ENCODE measurements around the gene PPP6R2.

PPP6R2 gene, protein sequence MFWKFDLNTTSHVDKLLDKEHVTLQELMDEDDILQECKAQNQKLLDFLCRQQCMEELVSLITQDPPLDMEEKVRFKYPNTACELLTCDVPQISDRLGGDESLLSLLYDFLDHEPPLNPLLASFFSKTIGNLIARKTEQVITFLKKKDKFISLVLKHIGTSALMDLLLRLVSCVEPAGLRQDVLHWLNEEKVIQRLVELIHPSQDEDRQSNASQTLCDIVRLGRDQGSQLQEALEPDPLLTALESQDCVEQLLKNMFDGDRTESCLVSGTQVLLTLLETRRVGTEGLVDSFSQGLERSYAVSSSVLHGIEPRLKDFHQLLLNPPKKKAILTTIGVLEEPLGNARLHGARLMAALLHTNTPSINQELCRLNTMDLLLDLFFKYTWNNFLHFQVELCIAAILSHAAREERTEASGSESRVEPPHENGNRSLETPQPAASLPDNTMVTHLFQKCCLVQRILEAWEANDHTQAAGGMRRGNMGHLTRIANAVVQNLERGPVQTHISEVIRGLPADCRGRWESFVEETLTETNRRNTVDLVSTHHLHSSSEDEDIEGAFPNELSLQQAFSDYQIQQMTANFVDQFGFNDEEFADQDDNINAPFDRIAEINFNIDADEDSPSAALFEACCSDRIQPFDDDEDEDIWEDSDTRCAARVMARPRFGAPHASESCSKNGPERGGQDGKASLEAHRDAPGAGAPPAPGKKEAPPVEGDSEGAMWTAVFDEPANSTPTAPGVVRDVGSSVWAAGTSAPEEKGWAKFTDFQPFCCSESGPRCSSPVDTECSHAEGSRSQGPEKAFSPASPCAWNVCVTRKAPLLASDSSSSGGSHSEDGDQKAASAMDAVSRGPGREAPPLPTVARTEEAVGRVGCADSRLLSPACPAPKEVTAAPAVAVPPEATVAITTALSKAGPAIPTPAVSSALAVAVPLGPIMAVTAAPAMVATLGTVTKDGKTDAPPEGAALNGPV
- 89.5 to 118 reads per million in 2 donors for total RNA-seq

- peak; percentile 79 to 89 (median 83) for DNase-seq
Measured at GRCh38 chr22:50342651-50343540, at the start of gene PPP6R2. Gene PPP6R2, plus strand, starts transcription at chr22:50343327. Its CDS starts 50,582 bp downstream, at chr22:50393909.

GRCh38 chr22:50293441-50294318, 49.4 kb upstream of the PPP6R2 start:
- DNase-seq = no peak

- DNase-seq = no peak
Measured at GRCh38 chr22:50294319-50294656, 48.8 kb upstream of the PPP6R2 start.

DNA sequence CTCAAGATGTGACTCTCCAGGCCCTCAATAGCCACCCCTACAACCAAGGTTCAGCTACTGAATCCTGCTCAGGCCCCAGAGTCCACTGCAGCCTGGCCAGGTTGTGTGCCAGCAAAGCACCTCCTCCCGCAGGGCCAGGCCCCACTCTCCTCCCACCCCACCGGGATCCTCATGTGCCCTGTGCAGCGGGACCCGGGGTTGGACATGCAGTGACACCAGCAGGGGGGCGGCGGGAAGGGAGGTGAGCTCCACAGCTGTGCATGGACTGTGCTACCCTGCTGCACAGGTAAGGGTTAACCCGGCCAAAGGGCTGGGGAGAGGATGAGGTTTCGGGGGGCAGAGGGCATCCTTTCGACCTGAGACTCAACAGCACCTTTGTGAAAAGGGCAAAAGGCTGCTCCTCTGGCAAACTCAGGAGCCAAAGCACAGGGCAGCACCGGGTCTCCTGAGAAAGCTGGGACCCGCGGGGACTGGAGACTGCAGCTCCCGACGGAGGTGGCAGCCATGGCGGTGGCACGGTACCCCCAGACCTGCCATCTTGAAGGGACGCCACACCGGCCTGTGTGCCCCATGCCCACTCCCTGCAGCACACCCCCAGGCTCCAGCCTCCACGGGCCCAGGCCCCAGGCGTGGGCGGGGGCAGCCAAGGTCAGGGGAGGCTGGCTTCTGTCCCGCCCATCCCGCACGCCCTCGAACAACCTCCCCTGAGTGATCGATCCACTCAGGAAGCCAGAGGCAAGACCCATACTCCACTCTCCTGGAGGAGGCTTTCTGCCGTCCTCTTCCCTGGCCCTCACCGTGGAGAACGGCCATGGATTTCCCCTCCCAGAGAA, 46.3 kb upstream of the PPP6R2 start:
- DNase-seq = no peak

DNA sequence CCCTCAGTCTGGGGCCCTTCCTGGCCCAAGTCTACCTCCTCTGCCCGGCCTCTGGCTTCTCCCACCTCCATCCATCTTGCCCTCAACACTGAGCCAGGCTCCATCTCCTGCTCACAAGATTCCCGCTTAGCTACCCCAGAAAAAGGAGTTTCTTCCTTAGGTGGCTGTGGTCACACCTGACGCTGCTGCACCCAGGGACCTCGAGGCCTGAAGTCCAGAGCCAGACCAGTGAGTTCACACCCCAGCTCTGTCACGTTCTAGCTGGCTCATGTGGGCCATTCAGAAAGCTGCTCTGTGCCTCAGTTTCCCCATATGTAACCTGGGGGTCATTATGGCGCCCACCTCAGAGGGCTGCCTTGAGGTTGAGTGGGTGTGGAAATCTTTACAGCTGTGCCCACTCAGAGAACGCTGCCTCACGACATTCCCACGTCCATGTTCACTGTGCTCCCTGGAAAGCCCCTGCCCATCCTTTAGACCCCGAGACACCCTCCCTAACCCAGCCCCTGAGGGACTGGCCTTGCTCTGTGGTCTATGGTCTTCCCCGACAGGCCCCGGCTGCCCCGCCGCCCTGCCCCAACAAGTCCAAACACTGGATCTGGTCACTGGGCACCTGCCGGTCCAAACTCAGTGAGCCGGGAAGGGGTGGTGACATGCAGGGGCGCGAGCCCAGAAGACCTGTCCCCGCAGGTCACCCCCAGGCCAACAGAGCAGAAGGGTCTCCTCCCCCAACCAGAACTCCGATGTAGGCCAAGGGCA, 45.4 kb upstream of the PPP6R2 start:
- no peak for DNase-seq

DNA sequence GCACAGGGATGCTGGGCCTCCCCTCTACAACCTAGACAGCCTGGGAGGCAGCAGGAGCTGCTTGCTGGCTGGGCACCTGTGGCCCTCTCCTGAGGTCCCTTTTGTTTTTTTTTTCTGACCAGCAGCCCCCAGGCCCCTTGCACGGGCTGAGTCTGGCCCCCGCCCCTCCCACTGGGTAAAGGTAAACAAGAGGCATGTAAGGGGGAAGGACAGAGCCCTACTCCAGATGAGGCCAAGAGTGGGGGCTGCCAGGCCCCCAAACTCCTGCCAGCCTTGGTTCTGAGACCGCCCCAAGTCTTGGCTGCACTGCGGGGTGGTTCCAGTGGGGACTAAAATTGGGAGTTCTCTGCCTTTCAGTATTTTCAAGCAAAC, 44.9 kb upstream of the PPP6R2 start:
- no peak for DNase-seq

DNA sequence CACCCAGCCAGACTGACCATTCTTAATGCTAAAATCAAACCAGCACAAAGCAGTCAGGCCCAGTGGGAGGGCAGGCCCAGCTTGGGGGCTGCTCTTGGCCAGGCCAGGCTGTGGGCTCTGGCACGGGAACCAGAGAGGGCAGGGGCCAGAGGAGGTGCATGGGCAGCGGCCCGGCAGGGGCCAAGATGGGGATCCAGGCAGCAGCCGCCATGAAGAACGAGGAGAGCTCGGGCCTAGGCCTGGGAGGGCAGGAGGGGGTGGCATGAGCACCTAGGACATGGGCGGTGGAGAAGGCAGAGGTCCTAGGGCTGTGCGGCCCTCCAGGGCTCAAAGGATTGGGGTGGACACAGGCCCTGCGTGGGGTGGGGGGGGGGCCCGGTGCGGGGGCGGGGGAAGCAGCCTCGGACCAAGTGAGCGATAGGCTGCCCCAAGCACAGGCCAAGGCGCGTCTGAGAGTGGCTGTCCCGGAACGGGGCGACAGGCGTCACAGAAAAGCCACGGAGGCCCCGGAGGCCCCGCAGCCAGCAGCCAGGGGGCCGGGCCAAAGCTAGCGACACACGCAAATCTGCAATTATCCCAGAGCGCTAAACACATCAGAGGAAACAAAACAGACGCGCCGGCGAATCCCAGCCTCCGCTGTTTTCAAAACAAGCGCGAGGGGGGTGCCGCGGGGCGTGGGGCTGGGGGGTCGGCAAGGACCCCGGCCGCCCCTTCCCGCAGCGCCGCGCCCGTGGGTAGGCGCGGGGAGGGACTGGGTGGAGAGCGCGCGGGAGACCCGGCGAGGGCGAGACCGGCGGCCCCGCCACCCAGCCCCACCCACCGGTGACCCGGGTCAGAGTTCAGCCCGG, 44.0 kb upstream of the PPP6R2 start:
- no peak for DNase-seq

GRCh38 chr22:50299785-50300619, 43.1 kb upstream of the PPP6R2 start:
- DNase-seq = no peak

- no peak for DNase-seq
Measured at GRCh38 chr22:50300620-50301257, 42.4 kb upstream of the PPP6R2 start.

DNA sequence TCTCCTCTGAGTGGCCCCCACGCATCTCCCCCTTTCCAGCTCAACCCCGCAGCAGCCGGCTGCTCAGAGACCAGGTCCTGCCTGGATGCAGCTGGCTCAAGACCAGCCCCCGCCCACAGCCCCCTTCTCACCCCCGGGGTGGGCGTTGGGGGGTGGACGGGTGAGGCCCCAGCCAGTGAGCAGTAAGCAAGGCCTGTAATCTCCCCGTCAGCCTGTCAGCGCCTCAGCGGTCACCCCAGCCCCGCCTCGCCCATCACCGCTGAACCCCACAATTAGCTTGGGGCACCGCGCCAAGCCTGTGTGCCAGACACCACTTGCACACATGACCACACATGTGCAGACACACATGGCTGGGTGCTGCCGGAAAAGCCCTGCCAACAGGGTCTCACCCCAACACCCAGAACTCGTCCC, 41.5 kb upstream of the PPP6R2 start:
- no peak for DNase-seq

- no peak for DNase-seq
Measured at GRCh38 chr22:50302041-50302541, 41.0 kb upstream of the PPP6R2 start.

DNA sequence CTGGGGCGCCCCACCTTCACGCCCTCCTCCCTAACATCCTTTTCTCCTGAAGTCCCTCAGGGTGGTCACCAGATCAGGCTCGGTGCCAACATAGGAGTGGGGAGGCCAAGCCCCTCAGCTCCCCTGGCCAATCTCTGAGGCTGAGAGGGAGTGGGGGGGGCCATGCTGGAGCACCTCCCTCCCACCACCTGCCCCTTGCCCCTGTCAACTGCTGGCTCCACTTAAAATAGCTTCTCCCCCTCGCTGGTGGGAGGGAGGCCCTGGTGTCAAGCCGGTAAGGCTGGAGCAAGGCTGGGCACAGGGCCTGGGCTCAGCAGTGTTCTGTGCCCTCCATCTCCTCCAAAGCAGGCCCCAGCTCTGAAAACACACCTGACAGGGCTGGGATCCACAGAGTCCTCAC, 40.6 kb upstream of the PPP6R2 start:
- DNase-seq = no peak

- DNase-seq = no peak
Measured at GRCh38 chr22:50303515-50303847, 39.6 kb upstream of the PPP6R2 start.

GRCh38 chr22:50303848-50304527, 39.1 kb upstream of the PPP6R2 start:
- no peak for DNase-seq

GRCh38 chr22:50304528-50305392, 38.4 kb upstream of the PPP6R2 start:
- no peak for DNase-seq
